HEK293T (cell line): Measurements from ENCODE around the gene CAPRIN1.

Experiments used
- ELF4 ChIP-seq: fragments of 450-650 bp; IDR thresholded peaks from 2 replicates; pipeline ENCODE4 v1.6.1; 2017; ENCODE audit warnings: antibody characterized with exemption
- FOXM1 ChIP-seq: fragments of 450-650 bp; IDR thresholded peaks from 2 replicates; pipeline ENCODE4 v1.6.1; 2017; ENCODE audit warnings: mild to moderate bottlenecking, borderline replicate concordance
- HDGF ChIP-seq: fragments of 450-650 bp; IDR thresholded peaks from 2 replicates; pipeline ENCODE4 v1.6.1; 2017; ENCODE audit warnings: antibody characterized with exemption, borderline replicate concordance
- SP1 ChIP-seq: fragments of 450-650 bp; IDR thresholded peaks from 2 replicates; pipeline ENCODE4 v1.6.1; 2017

DNA sequence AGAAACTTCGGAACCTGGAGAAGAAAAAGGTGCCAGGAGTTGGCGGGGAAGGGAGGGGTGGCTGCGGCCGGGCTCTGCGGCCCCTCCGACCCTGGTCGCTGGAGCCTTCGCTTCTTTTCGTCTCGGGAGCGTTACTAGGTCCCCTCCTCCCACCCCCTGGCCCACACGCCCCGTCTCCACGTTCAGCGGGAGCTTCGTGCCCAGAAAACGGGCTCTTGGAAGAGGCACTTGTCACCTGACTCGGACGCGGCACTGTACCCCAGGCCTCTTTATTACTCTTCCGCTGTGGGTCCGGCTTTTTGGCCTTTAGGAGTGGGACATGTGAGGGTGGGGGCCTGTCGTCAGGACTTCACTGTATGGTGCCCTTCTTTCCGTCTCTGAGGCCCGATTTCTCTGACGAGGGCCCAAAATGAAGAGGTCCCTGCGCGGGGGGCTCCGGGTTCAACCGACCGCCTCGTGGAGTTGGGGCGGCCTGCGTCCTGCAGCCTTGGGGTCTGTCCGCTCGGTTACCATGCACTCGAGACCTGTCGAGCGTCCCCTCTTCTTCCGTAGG, 1.2 kb downstream of the CAPRIN1 start:
- no peak for TF ChIP-seq HDGF
- TF ChIP-seq ELF4: no peak
- TF ChIP-seq SP1: no peak
- no peak for TF ChIP-seq FOXM1
